ENCODE results near the gene FAM53A. TPM values are rescaled to one million over a fixed set of nuclear protein-coding genes. Genes with fewer than 3 reads are reported as not detected.
"Not testable (repeated sequence)": the region's sequence is repeated elsewhere in the genome, so short reads cannot be mapped to it uniquely, and the experiment has no call there.

The FAM53A gene
- total and polyA plus RNA-seq, 2 of the 13 experiments (the other 11 are each of a cell fraction or from before 2014, with no cell fraction given), result 0.48 to 1.1 TPM

DNA sequence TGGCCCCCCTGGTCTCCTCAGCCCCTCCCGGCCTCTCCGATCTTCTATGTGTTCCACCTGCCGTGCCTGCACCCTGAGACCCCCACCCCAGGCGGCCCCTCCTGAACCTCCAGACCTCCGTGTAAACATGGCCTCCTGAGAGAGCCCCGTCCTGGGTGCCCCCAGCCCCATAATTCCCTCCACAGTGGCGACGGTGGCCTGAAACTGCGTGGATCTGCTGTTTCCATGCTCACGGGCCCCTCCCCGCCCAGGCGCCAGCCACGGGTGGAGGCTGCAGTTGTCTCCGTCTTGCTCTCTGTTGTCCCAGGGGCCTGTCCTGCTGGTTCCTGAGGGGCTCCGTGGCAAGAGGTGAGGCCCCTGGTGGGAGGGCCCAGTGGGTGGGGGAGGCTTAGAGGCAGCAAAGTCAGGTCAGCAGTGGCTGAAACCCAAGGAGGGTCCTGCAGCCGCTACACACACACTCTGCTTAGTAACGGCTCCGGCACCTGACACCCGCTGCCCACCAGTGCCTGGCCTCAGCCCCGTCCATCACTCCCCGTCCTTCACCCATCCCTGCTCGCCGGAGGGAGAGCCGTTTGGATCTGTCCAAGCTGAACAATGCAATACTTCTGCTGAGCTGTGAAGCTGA, 75.8 kb downstream of the FAM53A start:
- ATAC-seq (no peak), DNase-seq (ENCODE audit: low spot score) (no peak), FAIRE-seq (no peak)
- ChIA-PET CTCF (ENCODE audit: low intra/inter-chr PET ratio, low total read pairs) (no interaction called here), POLR2A (no interaction called here)
- Histone ChIP-seq H3K27ac (ENCODE audit: extremely low read length, insufficient read depth, low read length) (no peak overlapping the region), H3K27me3 (ENCODE audit: control insufficient read depth in 1 of 2, insufficient read depth in 2 of 2, low read length in 2 of 2) (peaks cover 16 to 56% of the 10 kb centered on the region in 2 experiments; a peak in 4 of 5 replicates), H3K4me1 (ENCODE audit: insufficient read depth, low read length) (no peaks in the 10 kb centered on the region), H4K20me1 (ENCODE audit: insufficient read depth, low read length) (no peaks in the 10 kb centered on the region), H3K4me3 (replicated peaks in 1 of 3; ENCODE audit: insufficient read depth in 1 of 3, low read depth in 2 of 3, low read length in 3 of 3) (no peak overlapping the region), H3K9me3 (ENCODE audit: low read length) (no peaks in the 10 kb centered on the region), H3K4me2 (ENCODE audit: low read depth, low read length) (no peak overlapping the region), H2AFZ (ENCODE audit: low read length) (no peak overlapping the region), H3K36me3 (replicated peaks in 1 of 2; ENCODE audit: control insufficient read depth in 1 of 2, insufficient read depth in 2 of 2, low read length in 2 of 2) (no peaks in the 10 kb centered on the region), H3K79me2 (ENCODE audit: insufficient read depth, low read length) (no peaks in the 10 kb centered on the region), H3K9ac (ENCODE audit: insufficient read depth, low read depth, low read length) (no peak overlapping the region)
- in situ Hi-C loops (cut with HindIII; ENCODE audit: extremely low pct_ligation_motif_present, low pct_unique_long_range_greater_than_20kb), result no loop called here
- 34% methylated on average over 13 of the region's 24 CpGs for WGBS (ENCODE audit: low lambda C conversion rate)
- no peak for TF ChIP-seq PAF1 (CRISPR knock-in tag; IDR thresholded peaks at IDR 0.05)
- TF ChIP-seq ZNF841 (CRISPR knock-in tag; IDR thresholded peaks at IDR 0.05; ENCODE audit: borderline replicate concordance), result no peak
- TF ChIP-seq ZNF563 (CRISPR knock-in tag; IDR thresholded peaks at IDR 0.05), result no peak
- TF ChIP-seq SMAD1 (CRISPR knock-in tag; IDR thresholded peaks at IDR 0.05; ENCODE audit: borderline replicate concordance, low read depth), result no peak
- TF ChIP-seq ELF4 (CRISPR knock-in tag; IDR thresholded peaks at IDR 0.05; ENCODE audit: borderline replicate concordance), result no peak
- TF ChIP-seq ZNF780A (CRISPR knock-in tag; IDR thresholded peaks at IDR 0.05), result no peak
- no peak for TF ChIP-seq MBNL3 (CRISPR knock-in tag; conservative IDR thresholded peaks at IDR 0.05)
- TF ChIP-seq ZSCAN30 (CRISPR knock-in tag; IDR thresholded peaks at IDR 0.05), result no peak
- TF ChIP-seq, protein P1, sequence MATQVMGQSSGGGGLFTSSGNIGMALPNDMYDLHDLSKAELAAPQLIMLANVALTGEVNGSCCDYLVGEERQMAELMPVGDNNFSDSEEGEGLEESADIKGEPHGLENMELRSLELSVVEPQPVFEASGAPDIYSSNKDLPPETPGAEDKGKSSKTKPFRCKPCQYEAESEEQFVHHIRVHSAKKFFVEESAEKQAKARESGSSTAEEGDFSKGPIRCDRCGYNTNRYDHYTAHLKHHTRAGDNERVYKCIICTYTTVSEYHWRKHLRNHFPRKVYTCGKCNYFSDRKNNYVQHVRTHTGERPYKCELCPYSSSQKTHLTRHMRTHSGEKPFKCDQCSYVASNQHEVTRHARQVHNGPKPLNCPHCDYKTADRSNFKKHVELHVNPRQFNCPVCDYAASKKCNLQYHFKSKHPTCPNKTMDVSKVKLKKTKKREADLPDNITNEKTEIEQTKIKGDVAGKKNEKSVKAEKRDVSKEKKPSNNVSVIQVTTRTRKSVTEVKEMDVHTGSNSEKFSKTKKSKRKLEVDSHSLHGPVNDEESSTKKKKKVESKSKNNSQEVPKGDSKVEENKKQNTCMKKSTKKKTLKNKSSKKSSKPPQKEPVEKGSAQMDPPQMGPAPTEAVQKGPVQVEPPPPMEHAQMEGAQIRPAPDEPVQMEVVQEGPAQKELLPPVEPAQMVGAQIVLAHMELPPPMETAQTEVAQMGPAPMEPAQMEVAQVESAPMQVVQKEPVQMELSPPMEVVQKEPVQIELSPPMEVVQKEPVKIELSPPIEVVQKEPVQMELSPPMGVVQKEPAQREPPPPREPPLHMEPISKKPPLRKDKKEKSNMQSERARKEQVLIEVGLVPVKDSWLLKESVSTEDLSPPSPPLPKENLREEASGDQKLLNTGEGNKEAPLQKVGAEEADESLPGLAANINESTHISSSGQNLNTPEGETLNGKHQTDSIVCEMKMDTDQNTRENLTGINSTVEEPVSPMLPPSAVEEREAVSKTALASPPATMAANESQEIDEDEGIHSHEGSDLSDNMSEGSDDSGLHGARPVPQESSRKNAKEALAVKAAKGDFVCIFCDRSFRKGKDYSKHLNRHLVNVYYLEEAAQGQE (IDR thresholded peaks at IDR 0.05; ENCODE audit: borderline replicate concordance in 1 of 2, low read depth in 1 of 2, low read length in 2 of 2), result no peak
- intact Hi-C loops (cut with micrococcal nuclease; ENCODE audit: unreplicated experiment), result no loop called here
- no TSS peak for BruUV-seq (replicated peaks)

DNA sequence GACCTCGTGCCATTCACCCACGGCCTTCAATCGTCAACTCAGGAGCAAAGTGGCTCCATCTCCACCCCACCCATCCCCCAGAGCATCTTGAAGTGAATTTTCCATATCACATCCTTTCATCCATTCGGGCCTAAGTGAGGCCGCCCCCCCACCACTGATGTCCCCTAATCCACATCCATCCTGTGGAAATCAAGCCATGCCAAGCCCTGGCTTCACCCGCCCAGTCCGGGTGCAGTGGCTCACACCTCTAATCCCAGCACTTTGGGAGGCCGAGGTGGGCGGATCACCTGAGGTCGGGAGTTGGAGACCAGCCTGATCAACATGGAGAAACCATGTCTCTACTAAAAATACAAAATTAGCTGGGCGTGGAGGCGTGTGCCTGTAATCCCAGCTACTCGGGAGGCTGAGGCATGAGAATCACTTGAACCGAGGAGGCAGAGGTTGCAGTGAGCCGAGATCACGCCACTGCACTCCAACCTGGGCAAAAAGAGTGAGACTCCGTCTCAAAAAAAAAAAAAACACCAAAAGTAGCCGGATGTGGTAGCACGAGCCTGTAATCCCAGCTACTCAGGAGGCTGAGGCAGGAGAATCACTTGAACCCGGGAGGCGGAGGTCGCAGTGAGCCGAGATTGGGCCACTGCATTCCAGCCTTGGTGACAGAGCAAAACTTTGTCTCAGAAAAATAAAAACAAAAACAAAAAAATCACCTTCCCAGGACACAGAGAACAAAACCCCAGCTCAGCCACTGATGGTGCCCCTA, 76.5 kb downstream of the FAM53A start:
- H2AFZ ChIP-seq (ENCODE audit: low read length); H3K4me1 ChIP-seq (ENCODE audit: insufficient read depth, low read length); POLR2A ChIA-PET; H3K4me2 ChIP-seq (ENCODE audit: low read depth, low read length); FAIRE-seq; in situ Hi-C loops (cut with HindIII; ENCODE audit: extremely low pct_ligation_motif_present, low pct_unique_long_range_greater_than_20kb); H3K4me3 ChIP-seq (replicated peaks in 1 of 3; ENCODE audit: insufficient read depth in 1 of 3, low read depth in 2 of 3, low read length in 3 of 3); ATAC-seq; H3K9me3 ChIP-seq (ENCODE audit: low read length); CTCF ChIA-PET (ENCODE audit: low intra/inter-chr PET ratio, low total read pairs); H3K79me2 ChIP-seq (ENCODE audit: insufficient read depth, low read length); BruUV-seq (replicated peaks); H3K9ac ChIP-seq (ENCODE audit: insufficient read depth, low read depth, low read length); intact Hi-C loops (cut with micrococcal nuclease; ENCODE audit: unreplicated experiment); H4K20me1 ChIP-seq (ENCODE audit: insufficient read depth, low read length); H3K27ac ChIP-seq (ENCODE audit: extremely low read length, insufficient read depth, low read length); H3K36me3 ChIP-seq (replicated peaks in 1 of 2; ENCODE audit: control insufficient read depth in 1 of 2, insufficient read depth in 2 of 2, low read length in 2 of 2); DNase-seq (ENCODE audit: low spot score): not testable (repeated sequence)
- H3K27me3 ChIP-seq (ENCODE audit: control insufficient read depth in 1 of 2, insufficient read depth in 2 of 2, low read length in 2 of 2), result peaks cover 19 to 62% of the 10 kb centered on the region in 2 experiments; a peak in 4 of 5 replicates
- WGBS (ENCODE audit: low lambda C conversion rate), result 25% methylated on average over 23 of the region's 23 CpGs

Data from HepG2 (cell line).